Chondrocyte (in vitro differentiated cells): ENCODE measurements around the gene MAP4K3. TPM values are rescaled to one million over a fixed set of nuclear protein-coding genes. Genes with fewer than 3 reads are reported as not detected.

ENCODE experiments used
- DNase-seq: peaks from one replicate; pipeline ENCODE4 v3.0.0; 2021; ENCODE audit warnings: mixed read lengths, low spot score
- H3K27ac Mint-ChIP-seq: one replicate; pipeline ENCODE4 v1.8.0; 2021; ENCODE audit warnings: mild to moderate bottlenecking, moderate library complexity, mixed read lengths; ENCODE audit not compliant: unreplicated experiment
- H3K27me3 Mint-ChIP-seq: 2 replicates; pipeline ENCODE4 v1.8.0; 2021; ENCODE audit warnings: low read depth, mixed read lengths
- H3K36me3 Mint-ChIP-seq: 2 replicates; pipeline ENCODE4 v1.8.0; 2021; ENCODE audit warnings: low read depth, mixed read lengths
- H3K4me1 Mint-ChIP-seq: 2 replicates; pipeline ENCODE4 v1.8.0; 2021; ENCODE audit warnings: low read depth, mild to moderate bottlenecking, mixed read lengths
- H3K4me3 Mint-ChIP-seq: one replicate; pipeline ENCODE4 v1.8.0; 2021; ENCODE audit warnings: mild to moderate bottlenecking, moderate library complexity, mixed read lengths; ENCODE audit not compliant: unreplicated experiment
- H3K9me3 Mint-ChIP-seq: 2 replicates; pipeline ENCODE4 v1.8.0; 2021; ENCODE audit warnings: low read depth, mixed read lengths
- total RNA-seq: library from RNA; stranded (reverse); gene quantifications from 3 replicates; pipeline ENCODE4 v1.2.1, GENCODE V29; 2021
- TF ChIP-seq, protein P1 (sequence below): fragments of 200-600 bp; sonication (generic); IDR thresholded peaks from 2 replicates; pipeline ENCODE4 v1.5.0; 2021; ENCODE audit warnings: antibody characterized with exemption, mild to moderate bottlenecking, moderate library complexity

The MAP4K3 gene
- total RNA-seq, 1 donor from 2014 or later: 35.3 TPM

DNA sequence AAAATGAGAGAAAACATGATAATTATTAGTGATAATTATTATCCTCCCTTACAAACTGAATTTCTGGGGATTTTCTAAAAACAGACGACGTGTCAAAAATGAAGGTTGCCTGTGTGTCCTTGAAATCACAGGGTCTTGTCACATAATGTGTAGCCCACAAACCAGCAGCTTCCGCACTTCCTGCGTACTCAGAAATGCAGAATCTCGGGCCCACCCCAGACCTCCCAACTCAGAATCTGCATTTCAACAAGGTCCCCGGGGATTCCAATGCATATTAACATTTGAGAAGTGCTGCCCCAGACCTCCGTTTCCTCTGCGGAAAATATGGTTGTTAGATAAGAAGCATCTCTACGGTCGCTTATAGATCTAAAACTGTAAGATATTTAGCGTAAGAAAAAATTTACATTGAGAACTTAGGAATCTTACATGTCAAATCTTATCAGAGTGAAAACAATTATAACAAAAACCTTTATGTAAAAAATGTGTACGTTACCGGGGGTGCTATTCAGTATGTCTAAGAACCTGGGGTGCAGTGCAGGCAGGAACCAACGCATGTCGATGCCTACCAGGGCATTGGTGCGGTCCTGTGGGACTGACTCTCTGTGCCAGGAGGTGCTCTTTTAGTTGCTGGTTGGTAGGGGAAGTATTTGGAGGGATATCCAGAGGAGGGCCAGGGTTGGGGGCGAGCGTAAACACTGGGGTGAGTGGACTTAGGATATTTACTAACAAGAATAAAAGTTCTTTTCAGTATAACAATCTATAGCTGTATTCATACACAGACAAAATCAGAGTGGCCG, 208.5 kb downstream of the MAP4K3 start:
- H3K9me3 Mint-ChIP-seq: no peaks in the 10 kb centered on the region
- H3K4me3 Mint-ChIP-seq: peak overlapping the region; percentile 53
- peaks cover 15% of the 10 kb centered on the region for H3K4me1 Mint-ChIP-seq
- TF ChIP-seq, protein P1, sequence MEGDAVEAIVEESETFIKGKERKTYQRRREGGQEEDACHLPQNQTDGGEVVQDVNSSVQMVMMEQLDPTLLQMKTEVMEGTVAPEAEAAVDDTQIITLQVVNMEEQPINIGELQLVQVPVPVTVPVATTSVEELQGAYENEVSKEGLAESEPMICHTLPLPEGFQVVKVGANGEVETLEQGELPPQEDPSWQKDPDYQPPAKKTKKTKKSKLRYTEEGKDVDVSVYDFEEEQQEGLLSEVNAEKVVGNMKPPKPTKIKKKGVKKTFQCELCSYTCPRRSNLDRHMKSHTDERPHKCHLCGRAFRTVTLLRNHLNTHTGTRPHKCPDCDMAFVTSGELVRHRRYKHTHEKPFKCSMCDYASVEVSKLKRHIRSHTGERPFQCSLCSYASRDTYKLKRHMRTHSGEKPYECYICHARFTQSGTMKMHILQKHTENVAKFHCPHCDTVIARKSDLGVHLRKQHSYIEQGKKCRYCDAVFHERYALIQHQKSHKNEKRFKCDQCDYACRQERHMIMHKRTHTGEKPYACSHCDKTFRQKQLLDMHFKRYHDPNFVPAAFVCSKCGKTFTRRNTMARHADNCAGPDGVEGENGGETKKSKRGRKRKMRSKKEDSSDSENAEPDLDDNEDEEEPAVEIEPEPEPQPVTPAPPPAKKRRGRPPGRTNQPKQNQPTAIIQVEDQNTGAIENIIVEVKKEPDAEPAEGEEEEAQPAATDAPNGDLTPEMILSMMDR: peak; percentile 68
- H3K36me3 Mint-ChIP-seq: no peaks in the 10 kb centered on the region
- no peaks in the 10 kb centered on the region for H3K27me3 Mint-ChIP-seq
- no peak for DNase-seq
- H3K27ac Mint-ChIP-seq: no peak overlapping the region

- H3K36me3 Mint-ChIP-seq: no peaks in the 10 kb centered on the region
- TF ChIP-seq, protein P1: peak; percentile 97
- DNase-seq: no peak
- peak overlapping the region; percentile 53 for H3K4me3 Mint-ChIP-seq
- no peaks in the 10 kb centered on the region for H3K27me3 Mint-ChIP-seq
- H3K4me1 Mint-ChIP-seq: peaks cover 15% of the 10 kb centered on the region
- no peaks in the 10 kb centered on the region for H3K9me3 Mint-ChIP-seq
- no peak overlapping the region for H3K27ac Mint-ChIP-seq
Measured at GRCh38 chr2:39227628-39228412, 209.3 kb downstream of the MAP4K3 start.

DNA sequence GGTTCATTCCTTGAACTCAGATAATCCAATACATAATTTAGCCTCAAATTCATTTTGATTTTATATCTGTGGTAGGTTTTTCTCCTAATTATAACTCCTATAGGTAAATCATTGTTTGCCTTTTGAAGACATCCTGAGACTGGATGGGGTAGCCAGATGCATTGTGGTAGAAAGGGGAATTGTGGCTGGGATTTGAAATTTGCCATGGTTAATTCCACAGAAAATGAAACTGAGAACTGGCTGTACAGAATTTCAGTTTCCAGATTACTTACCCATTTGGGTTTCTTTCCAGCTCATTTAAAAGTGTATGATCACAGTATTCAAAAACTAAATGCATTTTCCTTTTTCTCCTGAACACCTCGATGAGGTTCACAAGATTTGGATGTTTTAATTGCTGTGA, 211.5 kb downstream of the MAP4K3 start:
- no peak overlapping the region for H3K4me3 Mint-ChIP-seq
- peaks cover 13% of the 10 kb centered on the region for H3K4me1 Mint-ChIP-seq
- no peaks in the 10 kb centered on the region for H3K9me3 Mint-ChIP-seq
- no peak for DNase-seq
- TF ChIP-seq, protein P1: no peak
- H3K36me3 Mint-ChIP-seq: peaks cover 3% of the 10 kb centered on the region
- no peaks in the 10 kb centered on the region for H3K27me3 Mint-ChIP-seq
- H3K27ac Mint-ChIP-seq: no peak overlapping the region

DNA sequence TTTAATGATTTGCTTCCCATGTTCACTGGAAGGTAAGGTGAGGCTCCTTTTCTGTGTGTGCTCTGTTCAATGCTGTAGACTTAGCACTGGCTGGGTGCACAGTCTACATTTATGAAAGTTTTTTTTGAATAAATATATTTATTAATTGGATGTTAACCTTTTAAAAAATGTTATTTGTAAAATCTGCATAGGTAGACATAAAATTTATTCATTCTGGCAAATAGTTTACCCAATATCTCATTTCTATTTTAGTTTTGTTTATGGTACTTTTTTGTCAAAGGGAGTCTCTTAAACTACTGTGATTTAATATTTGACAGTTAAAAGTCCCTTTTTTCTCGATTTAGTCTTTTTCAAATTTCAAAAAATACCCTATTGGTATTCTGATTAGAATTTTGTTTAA, 213.2 kb downstream of the MAP4K3 start:
- TF ChIP-seq, protein P1: no peak
- Mint-ChIP-seq H3K4me1 (peaks cover 8% of the 10 kb centered on the region), H3K27me3 (no peaks in the 10 kb centered on the region), H3K27ac (no peak overlapping the region), H3K4me3 (no peak overlapping the region), H3K36me3 (peaks cover 3% of the 10 kb centered on the region), H3K9me3 (no peaks in the 10 kb centered on the region)
- no peak for DNase-seq

DNA sequence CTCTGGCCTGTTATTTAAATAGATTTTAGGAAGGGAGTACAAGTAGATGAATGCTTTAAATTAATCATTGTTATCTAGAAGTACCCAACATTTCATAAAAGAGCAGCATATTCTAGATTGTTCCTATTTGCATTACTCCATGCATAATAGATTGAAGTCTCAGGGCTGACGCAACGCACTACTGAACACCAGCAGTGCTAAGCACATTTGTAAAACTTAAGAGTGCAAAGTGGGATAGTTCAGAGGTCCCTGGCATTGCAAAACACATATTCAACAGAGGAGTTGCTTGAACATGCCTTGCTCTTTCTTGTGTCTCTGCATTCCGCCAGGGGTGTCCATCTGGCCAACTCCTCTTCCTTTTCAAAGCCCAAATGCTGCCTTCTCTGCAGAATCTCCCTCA, 215.6 kb downstream of the MAP4K3 start:
- Mint-ChIP-seq H3K4me1 (no peaks in the 10 kb centered on the region), H3K9me3 (no peaks in the 10 kb centered on the region), H3K27me3 (no peaks in the 10 kb centered on the region), H3K27ac (no peak overlapping the region), H3K4me3 (no peak overlapping the region), H3K36me3 (peaks cover 3% of the 10 kb centered on the region)
- DNase-seq: no peak
- TF ChIP-seq, protein P1: no peak
